HG02763 (cell line): ENCODE results near the gene ASB4.
"Not testable (repeated sequence)": the region's sequence is repeated elsewhere in the genome, so short reads cannot be mapped to it uniquely, and the experiment has no call there.

Experiments
- ATAC-seq: cut with Tn5 transposase; IDR thresholded peaks from one replicate; pipeline ENCODE4 v1.9.1; 2021; ENCODE audit warnings: mild to moderate bottlenecking, moderate library complexity; ENCODE audit not compliant: unreplicated experiment

Gene ASB4

DNA sequence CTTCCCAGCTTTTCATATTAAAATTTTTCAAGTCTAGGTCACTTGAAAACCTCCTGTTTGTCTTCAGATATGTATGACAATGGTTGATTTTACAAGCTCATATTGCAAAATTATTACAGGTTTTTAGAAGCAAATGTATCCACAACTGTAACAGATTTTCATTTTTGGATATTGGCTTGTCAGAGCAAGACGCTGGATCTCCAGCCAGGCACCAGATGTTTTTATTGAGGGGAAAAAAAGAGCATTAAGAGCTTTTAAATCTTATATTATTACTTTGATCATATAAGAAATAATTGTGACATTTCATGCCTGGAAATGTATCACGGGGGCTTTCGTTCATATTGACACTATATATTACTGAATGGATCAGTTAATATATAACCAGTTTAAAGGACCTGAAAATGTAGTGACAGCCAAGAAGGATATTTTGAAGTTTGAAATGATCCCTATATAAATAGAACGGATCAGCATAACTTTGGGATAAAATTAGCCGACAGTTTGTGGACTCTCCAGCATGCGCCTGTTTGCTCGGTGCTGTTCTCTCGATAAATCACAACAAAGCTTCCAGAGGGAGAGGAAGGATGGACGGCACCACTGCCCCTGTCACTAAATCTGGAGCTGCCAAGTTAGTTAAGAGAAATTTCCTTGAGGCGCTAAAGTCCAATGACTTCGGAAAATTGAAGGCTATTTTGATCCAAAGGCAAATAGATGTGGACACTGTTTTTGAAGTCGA is at the start of gene ASB4:
TSS of gene ASB4 (plus strand) at position 553 of the 733 bp plus-strand sequence. CDS start at position 582, 29 bp downstream.
- no peak for ATAC-seq

GRCh38 chr7:95436407-95436806 is 49.3 kb upstream of the ASB4 start:
- ATAC-seq = no peak

- ATAC-seq = no peak
Measured at GRCh38 chr7:95440394-95441038, 45.2 kb upstream of the ASB4 start.

DNA sequence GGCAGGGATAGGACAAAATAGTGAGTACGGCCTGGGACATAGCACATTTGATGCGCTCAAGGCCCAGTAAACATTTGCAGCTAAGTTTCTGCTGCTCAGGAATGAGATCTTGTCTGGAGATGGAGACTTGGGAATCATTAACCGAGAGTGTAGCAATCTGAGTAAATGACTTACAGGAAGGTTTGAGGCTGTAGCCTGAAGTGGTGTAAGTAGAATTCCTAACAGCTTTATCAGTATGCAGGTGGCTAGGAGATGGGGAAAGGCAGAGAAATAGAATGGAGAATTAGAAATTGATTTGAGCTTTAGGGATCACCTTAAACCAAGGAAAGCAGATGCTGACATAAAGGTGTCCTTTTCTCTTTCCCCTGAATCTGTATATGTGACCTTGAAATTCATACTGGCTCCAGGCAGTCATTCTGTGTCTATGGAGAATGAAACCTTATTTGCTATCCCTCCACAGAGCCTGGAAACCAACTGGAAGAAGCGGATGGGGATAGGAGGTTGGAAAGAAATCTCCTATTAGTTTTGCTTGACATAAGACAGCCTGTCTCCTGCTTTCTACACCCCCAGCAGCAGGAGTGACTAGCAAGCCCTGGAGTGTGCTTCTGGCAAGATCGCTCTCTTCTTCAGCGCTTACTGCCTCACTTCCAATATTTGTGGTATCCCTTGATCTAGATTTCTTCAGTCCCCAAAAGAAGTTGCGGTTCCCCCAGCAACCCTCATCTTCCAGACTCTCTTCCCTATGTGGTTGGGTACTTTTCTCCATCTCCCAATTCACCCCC is 44.5 kb upstream of the ASB4 start:
- no peak for ATAC-seq

DNA sequence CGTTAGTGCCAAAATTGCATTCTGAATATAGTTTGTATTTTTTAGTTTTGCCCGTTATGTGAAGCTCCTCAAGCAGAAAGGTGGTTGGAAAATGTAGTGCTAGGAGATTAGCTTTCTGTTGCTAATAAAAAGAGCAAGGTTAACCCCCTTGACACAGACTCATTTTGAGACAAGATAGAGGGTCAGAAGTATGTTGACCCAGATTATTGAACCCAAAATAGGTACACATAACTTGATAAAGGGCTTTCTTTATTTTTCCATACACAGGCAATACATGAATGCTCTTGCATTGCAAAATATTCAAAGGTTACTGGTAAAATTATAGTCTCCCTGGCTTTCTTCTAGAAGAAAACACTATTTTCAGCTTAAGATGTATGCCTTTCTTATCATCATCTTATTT is 40.9 kb upstream of the ASB4 start:
- ATAC-seq = no peak

- no peak for ATAC-seq
Measured at GRCh38 chr7:95446618-95447017, 39.1 kb upstream of the ASB4 start.

- no peak for ATAC-seq
Measured at GRCh38 chr7:95454438-95455045, 31.2 kb upstream of the ASB4 start.

DNA sequence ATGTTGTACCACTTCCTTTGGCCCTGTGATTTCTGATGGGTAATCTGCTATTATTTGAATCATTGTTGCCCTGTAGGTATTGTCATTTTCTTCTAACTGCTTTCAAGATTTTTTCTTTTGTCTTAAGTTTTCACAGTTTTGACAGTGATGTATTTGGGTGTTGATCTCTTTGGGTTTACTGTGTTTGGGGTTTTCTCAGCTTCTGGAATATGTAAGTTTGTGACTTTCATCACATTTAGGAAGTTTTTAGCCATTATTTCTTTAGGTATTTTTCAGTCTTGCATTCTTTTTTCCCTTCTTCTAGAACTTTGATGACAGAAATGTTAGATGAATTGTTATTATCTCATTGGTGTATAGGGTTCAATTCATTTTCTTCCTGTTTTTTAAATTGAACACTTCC is 27.8 kb upstream of the ASB4 start:
- no peak for ATAC-seq

- ATAC-seq = not testable (repeated sequence)
Measured at GRCh38 chr7:95460653-95461052, 25.1 kb upstream of the ASB4 start.

GRCh38 chr7:95467912-95468607 is 17.7 kb upstream of the ASB4 start:
- ATAC-seq = no peak

GRCh38 chr7:95469187-95469586 is 16.6 kb upstream of the ASB4 start:
- no peak for ATAC-seq

DNA sequence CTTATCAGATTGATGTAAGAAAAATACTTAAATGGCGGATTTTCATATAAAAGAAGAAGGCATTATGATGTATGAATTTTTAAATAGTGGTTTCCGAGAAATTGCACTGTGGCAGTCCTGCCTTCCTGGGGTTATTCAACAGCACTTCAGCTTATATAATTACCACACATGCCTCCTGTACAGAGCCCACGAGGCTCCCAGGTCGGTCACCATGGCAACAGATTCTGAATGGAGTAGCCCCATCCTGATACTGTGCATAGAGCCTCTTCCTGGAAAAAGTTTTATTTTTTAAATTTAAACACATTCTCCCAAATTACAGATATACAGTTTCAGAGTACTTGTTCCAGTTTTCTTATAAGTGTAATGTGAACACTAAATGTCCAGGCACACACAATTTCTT is 15.9 kb upstream of the ASB4 start:
- ATAC-seq = no peak

DNA sequence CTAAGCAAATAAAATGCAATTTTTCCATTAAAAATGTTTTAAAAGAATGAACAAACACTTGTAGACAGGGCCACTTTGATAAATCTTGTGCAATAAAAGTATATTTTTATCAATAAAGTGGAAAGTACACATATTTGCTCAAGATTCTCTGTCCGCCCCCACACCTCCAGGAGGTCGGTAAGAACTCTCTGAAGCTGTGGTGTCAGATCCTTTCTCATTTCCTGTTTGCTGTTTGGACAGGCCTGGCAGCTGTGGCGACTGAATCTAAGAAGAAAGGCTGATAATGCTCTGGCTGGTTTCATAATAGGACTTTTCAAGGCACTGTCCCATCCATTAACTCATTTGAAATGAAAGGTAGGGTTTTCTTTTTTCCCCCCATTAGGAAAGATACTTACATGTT is 15.3 kb upstream of the ASB4 start:
- peak; percentile 96 for ATAC-seq

GRCh38 chr7:95471071-95471470 is 14.7 kb upstream of the ASB4 start:
- no peak for ATAC-seq

DNA sequence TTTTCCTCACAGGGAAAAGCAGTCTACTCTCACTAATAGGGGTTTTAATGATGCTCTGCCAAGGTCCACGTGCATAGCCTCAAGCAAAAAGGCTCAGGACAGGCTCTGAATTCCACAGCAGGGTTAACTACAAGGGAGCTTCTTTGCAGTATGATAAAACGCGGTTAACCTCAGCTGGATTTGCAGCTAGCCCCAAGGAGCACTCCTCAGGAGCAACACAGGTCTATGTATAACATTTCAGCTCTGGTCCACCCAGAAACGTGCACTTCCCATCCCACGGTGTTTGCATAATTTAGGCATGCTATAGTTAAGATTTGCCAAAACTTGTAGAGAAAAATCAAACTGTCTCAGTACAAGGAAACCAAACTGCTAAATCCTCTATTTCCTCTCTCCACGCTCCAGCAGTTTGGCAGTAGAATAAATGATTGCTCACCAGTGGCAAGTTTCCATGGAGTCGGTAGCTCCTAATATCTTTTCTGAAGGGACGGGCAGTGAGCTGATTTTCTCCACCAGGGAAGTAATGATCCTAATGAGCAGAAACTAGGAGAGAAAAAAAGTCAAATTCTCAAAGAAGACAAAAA is 13.1 kb upstream of the ASB4 start:
- ATAC-seq = no peak

DNA sequence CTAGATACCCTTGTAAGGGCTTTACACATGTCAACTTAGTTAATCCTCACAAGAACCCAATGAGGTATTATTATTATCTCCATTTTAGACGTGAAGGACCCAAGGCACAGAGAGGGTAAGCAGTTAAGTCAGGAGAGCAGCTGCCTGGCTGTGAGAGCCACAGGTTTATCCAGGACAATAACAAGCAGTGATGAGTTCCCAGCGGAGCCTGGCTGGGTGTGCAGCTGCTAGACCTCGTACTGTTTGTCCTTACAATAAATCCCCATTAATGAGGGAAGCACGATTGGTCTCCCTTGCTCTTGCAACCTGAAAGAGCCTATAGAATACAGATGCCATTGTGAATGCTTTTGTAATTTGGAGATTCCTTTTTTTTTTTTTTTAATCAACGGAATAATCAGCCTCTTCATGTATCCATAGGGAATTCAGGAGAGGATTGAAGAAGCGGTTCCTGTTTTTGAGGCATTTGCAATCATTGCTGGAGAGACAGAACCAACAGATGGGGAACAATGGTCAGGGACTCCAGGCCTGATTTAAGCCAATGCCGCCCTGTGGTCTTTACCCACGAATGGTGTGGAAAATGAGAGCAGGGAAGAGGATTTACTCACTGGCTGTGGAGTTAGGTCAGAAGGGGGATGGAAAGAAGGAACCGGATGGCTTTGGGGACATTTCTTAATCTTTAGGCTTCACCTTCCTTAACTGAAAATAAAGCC is 12.3 kb upstream of the ASB4 start:
- ATAC-seq = no peak

DNA sequence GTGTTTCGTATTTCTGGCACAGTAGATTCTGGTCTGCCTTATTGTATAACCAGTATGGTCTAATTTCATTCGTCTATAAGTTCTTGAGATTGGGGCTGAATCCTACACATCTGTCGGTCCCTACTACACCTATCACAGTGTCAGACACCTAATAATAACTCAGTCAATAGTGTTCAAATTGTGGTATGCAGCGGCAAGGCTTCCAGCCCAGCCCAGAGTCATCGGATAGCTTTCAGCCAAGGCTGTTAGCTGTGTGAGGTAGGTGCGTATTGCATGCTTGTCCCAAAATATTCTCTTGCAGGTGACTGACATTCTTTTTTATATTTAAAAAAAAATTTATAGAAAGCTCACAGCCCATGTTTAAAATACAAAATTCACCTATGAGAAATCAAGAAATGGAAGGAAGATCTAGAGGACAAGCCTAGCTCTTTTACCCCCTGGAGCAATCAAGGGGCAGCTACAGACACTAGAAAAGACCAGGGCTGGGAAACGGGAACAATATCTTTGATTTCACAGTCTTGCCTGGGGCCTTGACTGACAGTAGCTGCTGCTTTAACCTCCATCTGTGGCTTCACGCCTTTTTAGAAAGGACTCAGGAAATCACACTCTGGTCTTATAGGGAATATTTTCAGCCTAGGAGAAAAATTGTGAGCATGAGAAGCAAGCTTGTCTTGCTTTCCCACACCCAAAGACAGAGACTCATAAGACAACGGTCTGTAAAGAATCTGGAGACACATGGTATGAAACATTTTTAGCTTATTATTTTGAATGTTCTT is 9.5 kb upstream of the ASB4 start:
- ATAC-seq = no peak

GRCh38 chr7:95476904-95477594 is 8.7 kb upstream of the ASB4 start:
- peak; percentile 67 for ATAC-seq
